ENCODE results near the gene GNLY. TPM values are rescaled to one million over a fixed set of nuclear protein-coding genes. Genes with fewer than 3 reads are reported as not detected.
A peak's percentile ranks its signal among the peaks of the same experiment; 100 is the strongest.

The GNLY gene
- total RNA-seq, 1 donor from 2014 or later, result not detected

GRCh38 chr2:85675866-85676548 lies 18.2 kb upstream of the GNLY start:
- Mint-ChIP-seq H3K9me3 (ENCODE audit: unreplicated experiment) (no peaks in the 10 kb centered on the region), H3K36me3 (ENCODE audit: unreplicated experiment) (no peaks in the 10 kb centered on the region), H3K27me3 (ENCODE audit: unreplicated experiment) (peaks cover 13% of the 10 kb centered on the region), H3K4me3 (ENCODE audit: unreplicated experiment) (no peak overlapping the region), H3K27ac (ENCODE audit: unreplicated experiment) (no peak overlapping the region), H3K4me1 (ENCODE audit: unreplicated experiment) (peaks cover 30% of the 10 kb centered on the region)
- TF ChIP-seq, protein P1, sequence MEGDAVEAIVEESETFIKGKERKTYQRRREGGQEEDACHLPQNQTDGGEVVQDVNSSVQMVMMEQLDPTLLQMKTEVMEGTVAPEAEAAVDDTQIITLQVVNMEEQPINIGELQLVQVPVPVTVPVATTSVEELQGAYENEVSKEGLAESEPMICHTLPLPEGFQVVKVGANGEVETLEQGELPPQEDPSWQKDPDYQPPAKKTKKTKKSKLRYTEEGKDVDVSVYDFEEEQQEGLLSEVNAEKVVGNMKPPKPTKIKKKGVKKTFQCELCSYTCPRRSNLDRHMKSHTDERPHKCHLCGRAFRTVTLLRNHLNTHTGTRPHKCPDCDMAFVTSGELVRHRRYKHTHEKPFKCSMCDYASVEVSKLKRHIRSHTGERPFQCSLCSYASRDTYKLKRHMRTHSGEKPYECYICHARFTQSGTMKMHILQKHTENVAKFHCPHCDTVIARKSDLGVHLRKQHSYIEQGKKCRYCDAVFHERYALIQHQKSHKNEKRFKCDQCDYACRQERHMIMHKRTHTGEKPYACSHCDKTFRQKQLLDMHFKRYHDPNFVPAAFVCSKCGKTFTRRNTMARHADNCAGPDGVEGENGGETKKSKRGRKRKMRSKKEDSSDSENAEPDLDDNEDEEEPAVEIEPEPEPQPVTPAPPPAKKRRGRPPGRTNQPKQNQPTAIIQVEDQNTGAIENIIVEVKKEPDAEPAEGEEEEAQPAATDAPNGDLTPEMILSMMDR (IDR thresholded peaks at IDR 0.05), result no peak
- DNase-seq (ENCODE audit: extremely low spot score, unreplicated experiment), result no peak

DNA sequence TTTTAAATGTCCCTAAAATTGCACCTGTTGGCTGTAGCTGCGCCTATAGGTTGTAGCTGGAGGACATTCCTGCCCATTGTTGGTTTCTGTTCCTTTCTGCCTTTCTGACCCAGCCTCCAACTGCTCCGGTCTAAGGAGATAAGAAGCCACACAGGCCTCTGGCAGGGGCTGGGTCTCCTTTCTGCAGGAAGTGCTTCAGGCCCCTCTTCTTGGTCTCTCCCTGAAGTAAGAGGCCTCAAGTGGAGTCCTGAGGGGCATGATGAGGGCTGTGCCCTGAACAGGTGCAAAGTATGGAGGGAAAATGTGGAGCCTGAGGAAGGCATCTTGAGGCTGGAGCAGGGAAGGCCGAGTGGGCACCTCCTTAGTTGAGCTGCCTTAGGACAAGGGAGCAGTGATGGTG lies 15.8 kb upstream of the GNLY start:
- Mint-ChIP-seq H3K4me1 (ENCODE audit: unreplicated experiment) (peaks cover 22% of the 10 kb centered on the region), H3K36me3 (ENCODE audit: unreplicated experiment) (no peaks in the 10 kb centered on the region), H3K9me3 (ENCODE audit: unreplicated experiment) (no peaks in the 10 kb centered on the region), H3K27me3 (ENCODE audit: unreplicated experiment) (peaks cover 14% of the 10 kb centered on the region), H3K27ac (ENCODE audit: unreplicated experiment) (no peak overlapping the region), H3K4me3 (ENCODE audit: unreplicated experiment) (no peak overlapping the region)
- TF ChIP-seq, protein P1 (IDR thresholded peaks at IDR 0.05), result no peak
- DNase-seq (ENCODE audit: extremely low spot score, unreplicated experiment), result no peak

- Mint-ChIP-seq H3K4me1 (ENCODE audit: unreplicated experiment) (peaks cover 16% of the 10 kb centered on the region), H3K27ac (ENCODE audit: unreplicated experiment) (no peak overlapping the region), H3K27me3 (ENCODE audit: unreplicated experiment) (peaks cover 14% of the 10 kb centered on the region), H3K9me3 (ENCODE audit: unreplicated experiment) (no peaks in the 10 kb centered on the region), H3K36me3 (ENCODE audit: unreplicated experiment) (no peaks in the 10 kb centered on the region), H3K4me3 (ENCODE audit: unreplicated experiment) (no peak overlapping the region)
- peak; percentile 92 for DNase-seq (ENCODE audit: extremely low spot score, unreplicated experiment)
- TF ChIP-seq, protein P1 (IDR thresholded peaks at IDR 0.05), result peak; percentile 98
These were observed 15.1 kb upstream of the GNLY start for GRCh38 chr2:85678794-85679672.

DNA sequence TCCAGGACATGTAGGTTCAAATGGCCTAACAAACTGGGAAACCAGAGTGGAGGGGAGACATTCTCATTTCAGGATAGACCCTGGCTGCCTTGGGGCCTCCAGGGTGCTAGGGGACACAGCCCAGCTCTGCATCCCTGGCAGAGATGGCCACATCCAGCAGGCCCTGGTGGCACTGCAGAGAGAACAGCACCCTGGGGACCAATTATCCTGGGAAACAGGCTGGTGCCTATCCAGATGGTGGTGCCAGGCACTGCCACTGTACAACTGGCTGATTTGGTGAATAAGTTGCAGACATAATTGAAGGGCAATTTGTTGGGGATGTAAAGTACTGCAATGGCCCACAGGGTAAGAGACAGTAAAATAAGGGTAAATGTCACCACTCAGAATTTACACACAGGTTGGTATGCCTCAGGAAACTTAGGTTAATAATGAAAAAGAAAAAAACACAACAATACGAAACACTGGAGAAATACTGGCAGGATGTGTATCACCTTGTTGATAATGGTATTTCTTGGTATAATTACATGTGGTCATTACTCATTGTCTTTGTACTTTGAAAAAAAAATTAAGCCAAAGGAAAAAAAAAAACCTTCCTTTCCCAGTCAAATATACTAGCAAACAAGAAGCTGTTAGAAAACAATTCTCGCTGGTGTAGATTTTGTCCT lies 13.3 kb upstream of the GNLY start:
- Mint-ChIP-seq H3K4me3 (ENCODE audit: unreplicated experiment) (no peak overlapping the region), H3K27ac (ENCODE audit: unreplicated experiment) (no peak overlapping the region)

More for the DNA sequence above, 13.3 kb upstream of the GNLY start:
- DNase-seq (ENCODE audit: extremely low spot score, unreplicated experiment), result no peak
- Mint-ChIP-seq H3K4me1 (ENCODE audit: unreplicated experiment) (peaks cover 12% of the 10 kb centered on the region), H3K36me3 (ENCODE audit: unreplicated experiment) (no peaks in the 10 kb centered on the region), H3K27me3 (ENCODE audit: unreplicated experiment) (peaks cover 15% of the 10 kb centered on the region), H3K9me3 (ENCODE audit: unreplicated experiment) (no peaks in the 10 kb centered on the region)
- TF ChIP-seq, protein P1 (IDR thresholded peaks at IDR 0.05), result no peak

Data from osteocyte (in vitro differentiated cells).